ENCODE measurements around the gene CACNG8. TPM values are rescaled to one million over a fixed set of nuclear protein-coding genes. Genes with fewer than 3 reads are reported as not detected.

The CACNG8 gene
- polyA plus RNA-seq, 1 experiment: 0.01 TPM

DNA sequence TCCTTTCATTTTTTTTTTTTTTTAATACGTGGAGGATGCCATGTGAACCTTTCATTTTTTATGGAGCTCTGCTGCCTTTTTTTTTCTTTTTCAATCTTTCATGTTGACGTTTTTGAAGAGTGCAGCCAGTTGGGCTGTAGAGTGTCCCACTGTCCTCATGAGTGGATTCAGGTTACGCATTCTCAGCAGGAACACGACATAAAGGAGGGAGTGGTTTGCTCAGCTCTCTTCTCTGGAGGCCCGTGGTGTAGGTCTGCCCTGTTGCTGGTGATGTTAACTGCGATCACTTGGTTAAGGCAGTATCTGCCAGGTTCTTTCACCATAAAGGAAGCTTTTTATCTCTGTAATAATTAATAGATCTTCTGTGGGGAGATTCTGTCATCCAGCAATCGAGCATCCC lies 26.7 kb upstream of the CACNG8 start:
- no peaks in the 10 kb centered on the region for H3K36me3 ChIP-seq (ENCODE audit: control insufficient read depth, insufficient read depth, low read length)
- no peak for DNase-seq (ENCODE audit: low read depth)
- no peak overlapping the region for H3K4me3 ChIP-seq (ENCODE audit: low read depth, low read length)
- H3K27me3 ChIP-seq (ENCODE audit: control insufficient read depth, insufficient read depth, low read length): no peaks in the 10 kb centered on the region
- ChIA-PET CTCF (no interaction called here), POLR2A (no interaction called here)
- TF ChIP-seq, protein P1, sequence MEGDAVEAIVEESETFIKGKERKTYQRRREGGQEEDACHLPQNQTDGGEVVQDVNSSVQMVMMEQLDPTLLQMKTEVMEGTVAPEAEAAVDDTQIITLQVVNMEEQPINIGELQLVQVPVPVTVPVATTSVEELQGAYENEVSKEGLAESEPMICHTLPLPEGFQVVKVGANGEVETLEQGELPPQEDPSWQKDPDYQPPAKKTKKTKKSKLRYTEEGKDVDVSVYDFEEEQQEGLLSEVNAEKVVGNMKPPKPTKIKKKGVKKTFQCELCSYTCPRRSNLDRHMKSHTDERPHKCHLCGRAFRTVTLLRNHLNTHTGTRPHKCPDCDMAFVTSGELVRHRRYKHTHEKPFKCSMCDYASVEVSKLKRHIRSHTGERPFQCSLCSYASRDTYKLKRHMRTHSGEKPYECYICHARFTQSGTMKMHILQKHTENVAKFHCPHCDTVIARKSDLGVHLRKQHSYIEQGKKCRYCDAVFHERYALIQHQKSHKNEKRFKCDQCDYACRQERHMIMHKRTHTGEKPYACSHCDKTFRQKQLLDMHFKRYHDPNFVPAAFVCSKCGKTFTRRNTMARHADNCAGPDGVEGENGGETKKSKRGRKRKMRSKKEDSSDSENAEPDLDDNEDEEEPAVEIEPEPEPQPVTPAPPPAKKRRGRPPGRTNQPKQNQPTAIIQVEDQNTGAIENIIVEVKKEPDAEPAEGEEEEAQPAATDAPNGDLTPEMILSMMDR (IDR thresholded peaks at IDR 0.05; ENCODE audit: insufficient read depth, low read depth, low read length): no peak

DNA sequence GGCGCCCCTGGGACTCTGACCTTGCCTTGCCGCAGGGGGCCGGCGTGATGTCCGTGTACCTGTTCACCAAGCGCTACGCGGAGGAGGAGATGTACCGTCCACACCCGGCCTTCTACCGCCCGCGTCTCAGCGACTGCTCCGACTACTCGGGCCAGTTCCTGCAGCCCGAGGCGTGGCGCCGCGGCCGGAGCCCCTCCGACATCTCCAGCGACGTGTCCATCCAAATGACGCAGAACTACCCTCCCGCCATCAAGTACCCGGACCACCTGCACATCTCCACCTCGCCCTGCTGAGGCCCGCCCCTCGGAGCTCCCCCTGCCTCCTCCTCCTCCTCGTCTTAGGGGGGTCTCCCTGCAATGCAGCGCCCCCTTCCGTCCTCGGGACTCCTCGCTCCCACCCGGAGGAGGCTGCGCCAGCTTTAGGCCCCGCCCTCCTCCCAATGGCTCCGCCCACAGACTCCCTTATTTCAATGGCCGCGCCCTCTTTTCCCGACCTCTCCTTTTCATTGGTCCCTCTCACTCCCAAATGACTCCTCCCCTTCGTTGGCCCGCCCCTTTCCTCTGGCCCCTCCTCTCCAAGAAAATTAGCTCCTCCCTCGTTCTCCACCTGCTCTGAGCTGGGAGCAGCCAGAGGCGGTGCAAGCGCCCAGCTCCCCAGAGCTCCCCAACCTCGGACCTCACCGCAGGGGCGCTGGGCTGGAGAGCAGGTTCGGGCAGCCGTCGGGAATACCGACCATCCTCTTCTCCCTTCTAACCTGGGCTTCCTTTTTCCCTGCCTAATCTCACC lies 20.5 kb upstream of the CACNG8 start:
- no peak overlapping the region for H3K4me3 ChIP-seq (ENCODE audit: low read depth, low read length)
- ChIA-PET CTCF (interaction anchor here (0.7 kb wide), 1 partner anchor 8 kb away, joined by 3 read pairs; no protein-coding TSS in a partner anchor), POLR2A (no interaction called here)
- H3K27me3 ChIP-seq (ENCODE audit: control insufficient read depth, insufficient read depth, low read length): peaks cover 4% of the 10 kb centered on the region
- DNase-seq (ENCODE audit: low read depth): no peak
- TF ChIP-seq, protein P1 (IDR thresholded peaks at IDR 0.05; ENCODE audit: insufficient read depth, low read depth, low read length): no peak
- no peaks in the 10 kb centered on the region for H3K36me3 ChIP-seq (ENCODE audit: control insufficient read depth, insufficient read depth, low read length)

DNA sequence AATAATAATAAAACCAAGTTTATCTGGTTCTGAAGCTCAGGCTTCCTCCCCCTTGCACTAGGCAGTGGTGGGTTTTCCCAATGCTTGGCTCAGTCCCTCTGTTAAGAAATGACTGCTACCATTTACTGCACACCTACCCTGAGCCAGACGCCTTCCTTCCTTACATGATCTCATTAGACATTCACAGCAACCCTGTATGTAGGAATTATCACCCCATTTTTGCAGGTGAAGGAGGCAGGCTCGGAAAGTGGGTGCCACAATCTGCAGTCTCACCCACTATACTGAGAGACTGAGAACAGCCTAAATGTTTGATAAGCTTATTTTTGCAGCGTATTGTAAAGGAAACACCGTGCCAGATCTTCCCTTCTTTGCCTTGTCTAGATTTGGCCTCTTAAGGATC lies 18.3 kb upstream of the CACNG8 start:
- POLR2A ChIA-PET: no interaction called here
- Histone ChIP-seq H3K27me3 (ENCODE audit: control insufficient read depth, insufficient read depth, low read length) (peaks cover 4% of the 10 kb centered on the region), H3K4me3 (ENCODE audit: low read depth, low read length) (no peak overlapping the region), H3K36me3 (ENCODE audit: control insufficient read depth, insufficient read depth, low read length) (no peaks in the 10 kb centered on the region)
- CTCF ChIA-PET: no interaction called here
- TF ChIP-seq, protein P1 (IDR thresholded peaks at IDR 0.05; ENCODE audit: insufficient read depth, low read depth, low read length): no peak
- no peak for DNase-seq (ENCODE audit: low read depth)

DNA sequence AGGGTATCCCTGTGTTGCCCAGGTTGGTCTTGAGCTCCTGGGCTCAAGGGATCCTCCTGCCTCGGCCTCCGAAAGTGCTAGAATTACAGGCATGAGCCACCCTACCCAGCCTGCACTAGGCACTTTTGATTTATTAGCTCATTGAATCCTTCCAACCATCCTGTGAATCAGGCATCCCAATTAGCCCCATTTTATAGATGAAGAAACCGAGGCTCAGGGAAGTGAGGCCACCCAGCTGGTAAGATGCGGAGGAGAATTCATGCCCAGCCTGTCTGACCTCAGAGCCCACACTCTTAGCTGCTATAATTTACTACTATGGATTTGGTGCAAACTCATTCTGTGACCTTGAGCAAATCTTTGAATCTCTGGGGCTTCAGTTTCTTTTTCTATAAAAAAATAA lies 17.8 kb upstream of the CACNG8 start:
- CTCF ChIA-PET: interaction anchor here (0.7 kb wide), 1 partner anchor 79 kb away, joined by 3 read pairs; no protein-coding TSS in a partner anchor
- POLR2A ChIA-PET: no interaction called here
- H3K36me3 ChIP-seq (ENCODE audit: control insufficient read depth, insufficient read depth, low read length): no peaks in the 10 kb centered on the region
- H3K27me3 ChIP-seq (ENCODE audit: control insufficient read depth, insufficient read depth, low read length): peaks cover 4% of the 10 kb centered on the region
- TF ChIP-seq, protein P1 (IDR thresholded peaks at IDR 0.05; ENCODE audit: insufficient read depth, low read depth, low read length): no peak
- no peak for DNase-seq (ENCODE audit: low read depth)
- H3K4me3 ChIP-seq (ENCODE audit: low read depth, low read length): no peak overlapping the region

DNA sequence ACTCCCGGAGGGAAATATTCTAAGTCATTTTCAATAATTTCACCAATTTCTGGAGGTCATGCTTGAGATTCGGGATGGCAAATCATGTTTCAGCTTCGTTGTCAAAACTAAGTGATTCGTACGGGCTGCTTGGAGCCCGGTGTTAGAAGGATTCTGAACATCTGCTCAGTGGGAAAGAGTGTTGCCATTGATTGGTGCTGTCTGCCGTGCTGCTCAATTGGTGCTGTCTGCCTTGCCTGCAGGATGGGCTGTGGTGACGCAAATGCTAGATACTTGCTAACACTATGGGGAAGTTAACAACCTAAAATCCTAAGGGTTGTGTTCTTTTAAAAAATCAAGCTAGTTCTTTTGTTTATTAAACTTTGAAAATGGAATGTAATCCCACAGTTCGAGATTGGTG lies 17.3 kb upstream of the CACNG8 start:
- CTCF ChIA-PET: interaction anchor here (0.7 kb wide), 1 partner anchor 79 kb away, joined by 3 read pairs; no protein-coding TSS in a partner anchor

More for the DNA sequence above, 17.3 kb upstream of the CACNG8 start:
- POLR2A ChIA-PET: no interaction called here
- no peak for DNase-seq (ENCODE audit: low read depth)
- Histone ChIP-seq H3K27me3 (ENCODE audit: control insufficient read depth, insufficient read depth, low read length) (peaks cover 4% of the 10 kb centered on the region), H3K36me3 (ENCODE audit: control insufficient read depth, insufficient read depth, low read length) (no peaks in the 10 kb centered on the region), H3K4me3 (ENCODE audit: low read depth, low read length) (no peak overlapping the region)
- TF ChIP-seq, protein P1 (IDR thresholded peaks at IDR 0.05; ENCODE audit: insufficient read depth, low read depth, low read length): no peak
